GM12875 (cell line): ENCODE measurements around the gene STAT6.

Experiments
- H3K4me3 ChIP-seq: one replicate; pipeline ENCODE4 v1.5.1; 2011; ENCODE audit warnings: low read depth, low read length, control low read depth
- CTCF ChIP-seq: IDR thresholded peaks from 2 replicates; pipeline ENCODE4 v1.5.1; 2011; ENCODE audit warnings: low read depth, mild to moderate bottlenecking, control low read depth, inconsistent platforms, low read length, moderate library complexity, borderline replicate concordance; ENCODE audit not compliant: insufficient read depth

Gene STAT6

DNA sequence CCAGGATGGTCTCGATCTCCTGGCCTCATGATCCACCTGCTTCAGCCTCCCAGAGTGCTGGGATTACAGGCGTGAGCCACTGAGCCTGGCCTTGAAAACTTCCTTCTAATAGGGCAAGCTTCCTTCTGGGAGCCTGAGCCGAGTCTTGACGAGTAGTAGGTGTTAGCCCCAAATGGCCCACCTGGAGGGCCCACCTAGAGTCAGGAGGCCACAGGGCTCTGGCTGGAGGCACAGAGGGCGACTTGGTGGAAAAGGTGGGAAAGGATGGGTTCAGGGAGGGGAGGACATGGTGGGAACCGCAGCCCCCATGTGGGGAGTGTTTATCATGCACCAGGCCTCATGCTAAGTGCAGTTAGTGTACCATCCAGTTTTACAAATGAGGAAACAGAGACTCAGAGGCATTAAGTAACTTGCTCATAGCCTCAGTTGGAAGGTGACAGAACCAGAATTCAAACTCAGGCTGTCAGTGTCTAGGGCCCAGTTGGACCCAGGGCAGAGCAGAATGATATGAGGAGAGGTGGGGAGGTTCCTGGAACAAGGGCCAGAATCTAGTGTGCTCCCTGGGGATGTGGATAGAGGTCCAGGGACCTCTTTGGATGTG, 39.3 kb upstream of the STAT6 start:
- H3K4me3 ChIP-seq = no peak overlapping the region
- TF ChIP-seq CTCF = no peak

DNA sequence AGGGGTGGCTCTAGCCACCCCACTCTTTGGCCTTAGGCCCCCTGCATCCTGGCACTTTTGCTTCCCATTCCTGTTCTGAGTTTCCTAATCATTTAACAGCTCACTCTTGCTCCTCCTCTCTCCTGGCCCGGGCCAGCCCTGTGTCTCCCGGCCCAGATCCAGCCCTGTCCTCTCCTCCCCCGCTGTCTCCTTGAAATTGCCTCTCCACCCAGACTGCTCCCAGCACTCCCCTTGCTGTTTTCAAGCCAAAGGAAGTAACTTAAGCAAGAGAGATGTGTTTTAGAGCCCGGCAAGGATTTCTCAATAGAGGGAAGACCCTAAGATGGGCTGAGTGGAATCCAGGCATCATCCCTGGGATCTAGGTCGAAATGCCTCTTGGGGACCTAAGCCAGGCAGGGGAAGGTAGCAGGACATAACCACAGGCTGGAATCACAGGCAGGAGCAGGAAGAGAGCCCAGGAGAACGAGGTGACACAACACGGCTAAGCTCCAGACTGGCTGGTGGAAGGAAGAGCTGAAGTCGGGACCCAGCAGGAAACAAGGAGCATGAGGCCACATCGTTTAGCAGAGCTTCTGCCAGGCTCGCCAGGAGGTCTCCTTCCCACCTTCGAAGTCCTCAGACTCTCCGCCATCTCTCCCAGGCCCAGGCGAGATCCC, 38.2 kb upstream of the STAT6 start:
- no peak overlapping the region for H3K4me3 ChIP-seq

DNA sequence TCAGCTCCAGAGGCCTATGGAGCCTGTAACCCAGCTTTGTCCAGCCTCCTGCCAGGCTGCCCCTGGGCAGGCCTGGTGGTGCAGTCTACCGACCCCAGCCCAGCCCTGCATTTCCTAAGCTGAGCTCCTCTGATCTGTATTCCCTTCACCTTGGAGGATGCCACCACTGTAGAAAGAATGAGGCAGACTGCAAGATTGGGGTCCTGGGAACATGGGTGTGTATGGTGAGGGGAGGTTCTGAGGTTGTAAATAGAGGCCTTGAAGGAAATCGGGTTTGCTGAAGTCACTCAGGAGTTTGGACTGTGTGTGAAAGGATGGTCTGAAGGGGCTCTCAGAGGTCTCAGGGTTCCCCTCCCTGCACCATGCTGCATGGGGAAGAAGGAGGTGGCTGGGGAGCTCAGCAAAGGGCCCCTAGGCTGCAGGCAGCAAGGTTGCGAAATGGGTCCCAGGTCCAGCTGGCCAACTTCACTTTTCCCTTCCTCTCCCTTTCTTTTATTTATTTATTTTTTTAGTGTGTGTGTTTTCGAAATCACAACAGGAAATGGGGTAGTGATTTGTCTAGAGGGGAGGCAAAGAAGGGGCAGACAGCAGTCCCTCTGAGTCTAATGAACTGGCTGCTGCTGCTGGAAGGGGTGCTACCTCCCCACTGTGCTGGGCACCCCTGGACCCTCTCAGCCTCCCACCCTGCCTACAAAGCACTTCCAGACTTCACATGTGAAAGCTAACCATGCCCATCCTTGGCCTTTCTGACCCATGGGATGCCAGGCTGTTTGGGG, 37.5 kb upstream of the STAT6 start:
- no peak overlapping the region for H3K4me3 ChIP-seq
- no peak for TF ChIP-seq CTCF

More for the DNA sequence above, 38.2 kb upstream of the STAT6 start:
- no peak for TF ChIP-seq CTCF

DNA sequence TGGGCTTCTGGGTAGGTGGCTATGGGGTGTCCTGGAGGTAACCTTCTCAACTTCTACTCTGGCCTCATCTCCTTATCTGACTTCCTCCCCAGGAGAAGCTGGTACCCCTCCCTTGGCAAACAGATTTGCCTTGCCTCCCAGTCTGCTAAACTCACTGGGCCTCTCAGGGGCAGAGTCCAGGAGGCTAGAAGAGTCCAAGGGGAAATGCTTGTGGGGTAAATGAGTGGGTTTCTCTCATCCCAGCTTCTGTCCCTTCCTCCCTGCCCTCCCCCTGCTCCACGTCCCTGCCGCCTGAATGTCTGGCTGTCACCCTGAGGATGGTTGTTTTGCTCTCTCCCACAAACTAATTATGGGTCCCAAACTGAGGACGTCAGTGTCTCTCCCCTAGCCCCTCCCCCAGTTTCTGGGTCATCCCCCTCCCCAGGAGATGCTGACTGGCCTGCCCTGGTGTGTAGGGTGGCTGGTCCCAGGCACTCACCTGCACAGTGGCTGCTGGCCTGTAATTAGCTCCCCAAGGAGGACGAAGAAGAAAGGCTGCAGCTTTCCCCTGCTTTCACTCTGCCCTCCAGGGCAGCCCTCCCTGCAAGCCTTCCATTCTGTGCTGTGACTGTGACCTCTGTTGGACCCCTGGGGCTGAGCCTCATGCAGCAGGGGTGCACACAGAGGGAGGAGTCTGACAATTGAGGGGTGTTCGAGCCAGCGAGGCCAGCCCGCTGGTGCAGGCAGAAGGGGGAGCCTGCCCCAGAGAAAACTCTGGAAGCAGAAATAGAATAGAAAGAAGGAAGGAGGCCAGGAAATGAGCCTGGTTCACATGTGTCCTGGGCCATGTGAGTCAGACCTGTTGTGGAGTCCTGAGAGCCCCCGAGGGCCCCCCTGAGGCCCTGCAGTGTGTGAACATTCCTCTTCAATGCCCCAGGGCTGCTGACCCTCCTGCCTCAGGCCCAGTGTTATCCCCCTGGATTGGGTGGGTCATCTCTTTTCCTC, 36.1 kb upstream of the STAT6 start, which contains the start of gene LRP1-AS:
TSS of gene LRP1-AS (minus strand) at position 659 of the 984 bp plus-strand sequence.
- no peak within 1 kb of the TSS for H3K4me3 ChIP-seq
- TF ChIP-seq CTCF = no peak

DNA sequence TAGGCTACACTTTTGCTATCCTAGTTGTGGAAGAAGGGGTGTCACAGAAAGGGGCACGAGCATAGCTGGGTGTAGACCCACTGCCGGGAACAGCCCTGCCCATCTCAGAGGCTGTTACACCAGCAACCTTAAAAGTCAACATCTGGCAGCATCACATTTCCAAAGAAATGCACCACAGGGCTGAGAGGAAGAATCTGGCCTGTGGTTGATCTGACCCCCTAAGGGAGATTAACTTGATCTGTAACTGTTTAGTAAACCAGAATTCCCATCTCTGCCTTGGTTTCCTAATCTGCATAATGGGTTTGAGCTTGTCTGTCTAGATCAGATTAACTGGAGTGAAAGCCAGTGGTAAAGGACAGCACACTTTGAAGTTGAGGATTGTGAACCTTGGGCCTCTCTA, 34.9 kb upstream of the STAT6 start:
- TF ChIP-seq CTCF = no peak
- no peak overlapping the region for H3K4me3 ChIP-seq

GRCh38 chr12:57145460-57146059, 34.4 kb upstream of the STAT6 start:
- TF ChIP-seq CTCF = no peak
- H3K4me3 ChIP-seq = no peak overlapping the region
